HG03354 (cell line): ENCODE measurements around the gene WDR64.
A peak's percentile ranks its signal among the peaks of the same experiment; 100 is the strongest.

Experiments used
- ATAC-seq: cut with Tn5 transposase; IDR thresholded peaks from one replicate; pipeline ENCODE4 v1.9.1; 2021; ENCODE audit warnings: mild to moderate bottlenecking; ENCODE audit not compliant: unreplicated experiment, poor library complexity, severe bottlenecking

Gene WDR64

DNA sequence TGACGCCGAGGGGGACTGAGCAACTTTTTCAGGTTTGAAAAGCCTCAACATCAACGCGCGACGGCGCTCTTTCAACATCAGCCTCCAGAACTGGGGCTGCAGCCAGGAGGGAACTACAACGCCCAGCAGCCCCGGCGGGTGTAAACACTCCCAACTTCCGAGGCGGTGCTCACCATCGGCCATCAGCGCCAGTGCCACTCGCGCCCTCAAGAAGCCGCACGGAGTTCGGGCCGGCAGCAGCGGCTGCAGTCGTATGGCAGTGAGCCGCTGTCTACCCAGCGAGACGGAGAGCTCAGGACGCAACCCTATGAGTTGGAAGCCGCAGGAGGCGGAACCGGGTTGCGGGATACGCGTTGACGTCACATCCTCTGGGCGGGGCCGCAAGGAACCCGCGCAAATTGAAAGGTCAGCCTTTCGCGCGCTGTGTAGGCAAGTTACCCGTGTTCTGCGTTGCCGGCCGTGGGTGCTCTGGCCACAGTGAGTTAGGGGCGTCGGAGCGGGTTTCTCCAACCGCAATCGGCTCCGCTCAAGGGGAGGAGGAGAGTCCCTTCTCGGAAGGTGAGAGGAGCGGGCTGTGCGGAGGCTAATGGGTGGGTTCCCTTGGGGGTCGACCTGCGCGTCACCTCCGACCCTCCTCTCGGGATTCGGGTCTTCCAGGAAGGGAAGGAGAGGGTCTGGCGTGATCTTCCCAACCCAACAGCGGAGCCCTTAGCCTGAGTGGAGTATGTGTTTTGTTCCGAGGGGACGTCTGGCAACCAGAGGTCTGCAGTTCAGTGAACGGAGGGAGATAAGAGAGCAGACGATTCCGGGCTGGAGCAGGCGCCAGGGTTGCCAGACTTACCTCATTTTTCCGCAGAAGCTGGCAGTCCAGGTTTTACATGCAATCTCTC is 196.0 kb downstream of the WDR64 start, which contains the start of gene EXO1:
Gene EXO1, plus strand, starts transcription at position 409 of the 890 bp plus-strand sequence. CDS start 2,222 bp downstream, outside the sequence.
- peak; percentile 97 for ATAC-seq

DNA sequence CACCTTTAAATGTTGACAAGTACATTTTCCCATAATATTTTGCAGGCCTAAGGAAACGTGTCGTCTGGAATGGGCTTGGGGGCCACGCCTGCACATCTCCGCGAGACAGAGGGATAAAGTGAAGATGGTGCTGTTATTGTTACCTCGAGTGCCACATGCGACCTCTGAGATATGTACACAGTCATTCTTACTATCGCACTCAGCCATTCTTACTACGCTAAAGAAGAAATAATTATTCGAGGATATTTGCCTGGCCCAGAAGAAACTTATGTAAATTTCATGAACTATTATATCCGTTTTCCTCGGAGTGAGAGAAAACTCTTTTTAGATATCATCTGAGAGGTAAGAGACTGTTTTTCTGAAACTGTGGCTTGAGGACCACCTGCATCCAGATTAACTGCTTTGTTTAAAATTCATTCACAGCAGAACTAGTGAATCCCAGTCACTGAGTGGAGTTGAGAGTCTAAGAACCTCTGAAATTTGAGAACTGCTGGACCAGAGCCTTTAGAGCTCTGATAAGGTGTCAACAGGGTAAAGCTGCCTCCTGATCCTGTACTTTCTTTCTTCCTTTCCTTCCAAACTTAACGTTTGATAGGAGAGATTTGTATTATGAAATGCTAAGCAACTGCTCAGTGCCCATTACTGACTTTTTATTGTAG is 196.7 kb downstream of the WDR64 start:
- ATAC-seq, result peak; percentile 17

DNA sequence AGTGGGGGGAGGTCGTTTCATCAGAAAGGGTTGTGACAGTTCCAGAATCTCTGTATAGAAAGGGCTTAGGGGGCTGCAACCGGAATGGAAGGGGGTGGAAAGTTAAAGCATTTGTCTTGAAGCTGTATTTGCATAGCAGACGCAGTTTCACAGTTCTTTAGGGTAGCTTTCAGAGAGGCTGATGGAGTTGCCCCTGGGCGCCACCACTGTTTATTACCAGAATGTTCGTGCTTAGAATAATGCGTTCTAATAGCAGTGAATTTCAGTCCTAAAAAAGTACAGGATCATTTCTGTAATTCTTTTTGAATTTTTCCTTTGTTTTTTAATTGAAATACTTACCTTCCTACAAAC is 197.2 kb downstream of the WDR64 start:
- no peak for ATAC-seq
